Motor neuron (in vitro differentiated cells): ENCODE measurements around the gene POLR3G. TPM values are rescaled to one million over a fixed set of nuclear protein-coding genes. Genes with fewer than 3 reads are reported as not detected.

Experiments
- ATAC-seq, 8 experiments: fragments of 200-7000 bp; cut with Tn5 transposase; replicated peaks in 6 of 8; 2 replicates each; pipeline ENCODE4 v1.8.0; 2021; ENCODE audit warnings: mild to moderate bottlenecking in 8 of 8, moderate library complexity in 8 of 8
- H3K27ac ChIP-seq, 2 donors: fragments of 250-450 bp; sonication (Bioruptor Pico); 2 replicates each; pipeline ENCODE4 v1.9.0; 2021; ENCODE audit warnings: antibody characterized with exemption in 2 of 2, mild to moderate bottlenecking in 2 of 2, moderate library complexity in 1 of 2
- H3K4me1 ChIP-seq, 2 donors: fragments of 250-450 bp; sonication (Bioruptor Pico); replicated peaks in 1 of 2; 2 replicates each; pipeline ENCODE4 v1.6.1; 2021; ENCODE audit warnings: antibody characterized with exemption in 2 of 2, mild to moderate bottlenecking in 2 of 2, moderate library complexity in 1 of 2
- H3K4me3 ChIP-seq, 5 donors: fragments of 250-450 bp; sonication (Bioruptor Pico); 2 replicates each; pipeline ENCODE4 v1.9.0; 2021; ENCODE audit warnings: antibody characterized with exemption in 5 of 5, mild to moderate bottlenecking in 5 of 5, moderate library complexity in 4 of 5
- WGBS, 10 experiments: fragments of 450-650 bp; shearing (Covaris generic); methylation state at CpG; one replicate each; pipeline ENCODE4 v1.0.0; 2022; 5-methylcytosine and 5-hydroxymethylcytosine counted together
- in situ Hi-C, 9 experiments: fragments of 400-800 bp; cut with MboI; loops; one replicate each; pipeline ENCODE4 v1.15.0; 2021; ENCODE audit warnings: low sequenced_read_pairs in 9 of 9, low pct_unique_long_range_greater_than_20kb in 2 of 9; ENCODE audit not compliant: unreplicated experiment in 9 of 9
- total RNA-seq, 8 experiments: library from RNA; unstranded; fragments of 300-600 nt; gene quantifications; 2 replicates each; pipeline versions ENCODE4 v1.2.3 to v1.2.4, GENCODE V29; 2022

The POLR3G gene
- total RNA-seq, 8 experiments from 2014 or later = 2.0 to 19.8 (median 3.2) TPM

DNA sequence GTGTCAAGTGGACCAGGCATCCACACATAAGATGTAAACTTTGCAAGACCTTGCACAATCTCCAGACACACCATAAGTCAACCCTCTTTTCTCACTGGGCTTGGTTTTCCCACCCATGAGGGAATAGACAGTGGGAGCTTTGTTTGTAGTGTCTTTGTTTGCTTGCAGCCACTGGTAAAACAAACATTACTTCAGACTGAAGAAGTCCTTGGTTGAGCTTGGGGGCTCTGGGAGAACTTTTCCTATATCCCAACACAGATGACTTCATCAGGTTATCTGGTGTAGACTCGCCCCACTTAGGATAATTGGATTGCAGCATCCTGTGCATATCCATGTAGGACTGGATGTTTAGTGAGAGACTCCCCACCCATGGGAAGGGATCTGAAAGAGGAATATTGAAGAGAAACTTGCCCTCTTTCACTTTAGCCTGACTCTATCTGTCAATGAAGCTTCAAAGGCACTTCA lies 72.4 kb downstream of the POLR3G start:
- Histone ChIP-seq H3K4me1 (peaks cover 14 to 27% of the 10 kb centered on the region in 2 donors), H3K4me3 (no peak overlapping the region), H3K27ac (no peak overlapping the region)
- peak; percentile 50 to 86 (median 78) for ATAC-seq
- in situ Hi-C loops = no loop called here
- 0 to 80% (median 80%) methylated on average over 1 of the region's 1 CpG; no CpG with 5 or more reads in 7 of the 10 experiments for WGBS, 10 experiments

DNA sequence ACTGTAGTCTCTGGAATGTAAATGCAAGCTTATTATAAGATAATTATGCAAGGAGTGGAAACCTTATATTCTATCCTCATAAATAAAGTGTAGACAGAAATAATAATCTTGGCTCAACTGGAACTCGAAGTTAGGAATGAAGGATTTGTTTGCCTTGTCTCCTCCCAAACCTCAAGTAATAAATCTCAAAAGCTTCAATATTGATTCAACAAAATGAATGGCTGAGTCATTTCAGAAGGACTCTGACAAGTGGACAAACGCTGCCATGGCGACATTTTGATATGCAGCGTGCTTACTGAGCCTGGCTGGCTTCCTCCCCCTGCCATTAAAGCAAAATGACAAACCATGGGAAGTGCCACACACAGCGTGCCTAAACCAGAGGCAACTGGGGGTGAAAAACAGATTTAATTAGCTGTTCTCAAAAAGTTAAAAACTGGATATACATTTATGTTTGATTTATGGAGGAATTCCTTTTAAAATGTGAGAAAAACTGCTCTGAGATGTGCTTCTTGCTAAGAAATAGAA lies 73.5 kb downstream of the POLR3G start:
- H3K4me3 ChIP-seq = no peak overlapping the region
- peaks cover 14 to 27% of the 10 kb centered on the region in 2 donors for H3K4me1 ChIP-seq
- H3K27ac ChIP-seq = peak overlapping the region in 1 of 2 donors; percentile 39
- ATAC-seq = peak; percentile 35 to 98 (median 88)
- WGBS, 10 experiments = 0 to 20% (median 5%) methylated on average over 1 to 5 of the region's 5 CpGs
- in situ Hi-C loops = no loop called here

DNA sequence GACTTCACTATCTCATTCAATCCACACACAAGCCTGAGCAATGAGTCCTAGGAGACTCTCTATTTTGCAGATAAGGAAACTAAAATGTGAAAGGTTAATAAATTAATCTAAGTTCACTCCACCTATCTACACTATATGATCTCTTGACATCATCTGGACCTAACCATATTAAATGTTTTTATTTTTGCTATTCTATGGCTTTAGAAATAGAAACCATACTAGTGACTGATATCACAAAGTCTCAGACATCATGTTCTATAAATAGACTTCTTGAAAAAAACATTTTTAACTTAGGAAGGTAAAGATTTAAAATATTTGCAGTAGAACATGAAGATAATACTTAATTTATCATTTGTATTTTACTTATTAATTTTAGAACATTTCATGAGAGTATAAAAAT lies 74.6 kb downstream of the POLR3G start:
- no peak overlapping the region for H3K27ac ChIP-seq
- no peak overlapping the region for H3K4me3 ChIP-seq
- peaks cover 14 to 27% of the 10 kb centered on the region in 2 donors for H3K4me1 ChIP-seq
- no peak for ATAC-seq
- in situ Hi-C loops = no loop called here

DNA sequence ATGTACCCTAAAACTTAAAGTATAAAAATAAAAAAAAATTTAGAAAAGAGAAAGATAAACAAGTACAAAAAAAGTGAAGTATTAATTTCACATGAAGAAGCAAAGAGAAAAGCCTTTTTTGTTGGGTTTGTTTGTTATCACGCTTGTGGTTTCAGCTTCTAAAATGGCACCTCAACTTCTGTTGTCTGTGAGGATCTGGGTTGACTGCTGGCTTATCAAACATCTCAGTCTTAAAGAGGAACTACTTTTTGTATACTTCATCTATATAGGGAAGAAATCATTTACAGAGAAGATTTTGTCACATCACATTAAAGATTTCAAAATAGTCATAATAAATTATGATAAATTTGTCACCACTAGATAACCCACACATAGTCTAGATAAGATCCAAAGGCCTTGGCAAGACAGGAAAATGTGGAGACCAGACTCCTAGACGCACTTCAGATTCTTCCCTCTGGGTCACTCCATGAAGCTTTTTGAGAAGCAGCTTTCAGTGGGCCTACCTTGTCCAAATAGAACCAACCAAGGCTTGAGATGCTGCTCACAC lies 75.1 kb downstream of the POLR3G start:
- H3K4me3 ChIP-seq = no peak overlapping the region
- 29 to 100% (median 96%) methylated on average over 1 to 2 of the region's 2 CpGs for WGBS, 10 experiments
- in situ Hi-C loops = no loop called here
- ATAC-seq = no peak
- no peak overlapping the region for H3K27ac ChIP-seq
- H3K4me1 ChIP-seq = peaks cover 14 to 27% of the 10 kb centered on the region in 2 donors

DNA sequence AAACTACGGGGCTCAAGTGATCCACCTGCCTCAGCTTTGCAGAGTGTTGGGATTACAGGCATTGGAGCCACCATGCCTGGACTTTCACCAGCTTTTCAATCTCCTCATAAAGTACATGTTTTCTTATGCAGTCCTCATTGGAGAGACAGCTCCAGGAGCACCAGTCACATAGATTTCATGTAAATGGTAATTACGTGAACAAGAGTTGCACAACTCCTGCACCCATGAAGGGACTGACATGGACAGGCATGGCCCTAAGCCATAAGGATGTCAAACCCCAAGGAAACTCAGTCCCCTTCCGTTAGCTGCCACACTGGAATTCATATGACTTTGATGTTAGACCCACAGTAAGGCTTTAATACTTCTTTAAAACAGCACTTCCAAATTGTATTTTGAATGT lies 76.3 kb downstream of the POLR3G start:
- Histone ChIP-seq H3K4me1 (peaks cover 14 to 27% of the 10 kb centered on the region in 2 donors), H3K27ac (no peak overlapping the region), H3K4me3 (no peak overlapping the region)
- ATAC-seq = no peak
- 69 to 100% (median 87%) methylated on average over 1 to 3 of the region's 3 CpGs; no CpG with 5 or more reads in 2 of the 10 experiments for WGBS, 10 experiments
- in situ Hi-C loops = no loop called here

DNA sequence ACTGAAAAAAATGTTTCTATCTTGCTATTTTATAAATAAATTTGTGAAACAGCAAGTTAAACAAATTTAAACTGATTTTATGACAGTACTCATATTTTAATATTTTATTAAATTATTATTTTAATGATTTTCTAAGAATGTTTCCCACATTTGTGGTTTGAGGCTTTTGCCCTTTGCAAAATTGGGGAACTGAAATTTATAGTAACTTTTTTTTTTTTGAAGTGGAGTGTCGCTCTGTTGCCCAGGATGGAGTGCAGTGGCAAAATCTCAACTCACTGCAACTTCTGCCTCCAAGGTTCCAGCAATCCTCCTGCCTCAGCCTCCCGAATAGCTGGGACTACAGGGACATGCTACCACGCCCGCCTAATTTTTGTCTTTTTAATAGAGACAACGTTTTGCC lies 76.7 kb downstream of the POLR3G start:
- Histone ChIP-seq H3K4me1 (peaks cover 14 to 25% of the 10 kb centered on the region in 2 donors), H3K27ac (no peak overlapping the region), H3K4me3 (no peak overlapping the region)
- 33 to 100% (median 94%) methylated on average over 1 to 5 of the region's 5 CpGs; no CpG with 5 or more reads in 1 of the 10 experiments for WGBS, 10 experiments
- in situ Hi-C loops = no loop called here
- no peak for ATAC-seq

DNA sequence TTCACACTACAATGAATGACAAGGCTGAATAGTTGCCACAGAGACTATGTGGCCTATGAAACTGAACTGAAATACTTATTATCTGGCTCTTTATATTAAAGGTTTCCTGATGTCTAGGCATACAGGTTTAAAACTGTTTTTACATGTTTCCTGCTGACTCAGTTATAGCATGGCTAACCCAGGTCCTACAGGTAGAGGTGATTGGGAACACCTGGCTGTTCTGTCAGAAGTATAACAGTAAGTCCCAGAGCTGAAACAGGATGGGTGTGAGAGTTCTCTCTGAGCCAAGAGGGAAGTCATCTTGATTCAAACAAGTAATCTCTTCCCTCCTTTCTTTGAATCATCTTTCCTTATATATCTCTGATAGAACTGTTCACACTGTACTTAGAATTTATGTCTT lies 79.0 kb downstream of the POLR3G start:
- no peak overlapping the region for H3K27ac ChIP-seq

DNA sequence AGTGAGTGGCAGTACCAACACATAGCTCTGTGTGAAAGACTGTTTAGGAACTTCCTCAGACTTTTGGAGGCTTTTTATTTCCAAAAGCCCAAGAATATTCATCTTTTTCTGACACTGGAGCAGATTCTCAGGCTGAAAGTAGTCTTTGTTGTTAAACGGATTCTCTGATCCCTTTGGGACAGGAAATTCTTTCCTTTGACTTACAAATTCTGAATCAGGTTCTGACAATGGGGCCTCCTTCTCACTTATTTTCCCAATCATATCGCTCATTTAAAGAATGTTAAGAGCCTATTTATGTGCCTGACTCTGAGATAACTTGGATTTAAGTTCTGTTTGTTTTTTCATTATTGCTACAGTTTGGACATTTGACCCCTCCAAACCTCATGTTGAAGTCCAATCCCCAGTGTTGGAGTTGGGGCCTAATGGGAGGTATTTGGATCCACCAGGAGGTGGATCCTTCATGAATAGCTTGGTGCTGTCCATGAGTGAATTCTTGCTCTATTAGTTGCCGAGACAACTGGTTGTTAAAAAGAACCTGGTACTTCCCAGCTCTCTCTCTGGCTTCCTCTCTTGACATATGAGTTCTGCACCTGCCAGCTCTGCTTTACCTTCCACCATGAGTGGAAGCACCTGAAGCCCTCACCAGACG lies 79.8 kb downstream of the POLR3G start:
- H3K27ac ChIP-seq = no peak overlapping the region
- no peak for ATAC-seq

More for the DNA sequence above, 79.0 kb downstream of the POLR3G start:
- no peak for ATAC-seq
- Histone ChIP-seq H3K4me3 (no peak overlapping the region), H3K4me1 (peaks cover 3 to 4% of the 10 kb centered on the region in 2 donors)
- in situ Hi-C loops = no loop called here

DNA sequence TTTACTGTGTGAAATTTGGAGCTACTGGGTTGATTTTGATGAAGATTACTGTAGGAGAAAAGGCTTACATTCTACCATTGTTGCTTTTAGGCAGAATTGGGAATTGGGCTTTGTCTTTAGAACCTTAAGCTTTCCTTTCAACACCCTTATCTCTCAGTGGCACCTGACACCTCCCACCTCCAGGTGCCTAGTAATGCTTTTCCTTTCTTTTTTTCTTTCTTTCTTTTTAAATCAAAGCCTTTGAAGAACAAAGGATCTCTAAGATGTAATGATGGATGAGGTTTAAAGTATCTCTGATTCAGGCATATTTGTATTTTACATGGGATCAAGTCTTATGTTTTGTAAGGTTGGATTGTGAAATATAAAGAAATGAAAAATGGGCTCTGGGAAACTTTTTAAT lies 81.0 kb downstream of the POLR3G start:
- H3K4me1 ChIP-seq = peaks cover 0 to 4% of the 10 kb centered on the region in 2 donors
- H3K4me3 ChIP-seq = no peak overlapping the region
- in situ Hi-C loops = no loop called here
- no peak overlapping the region for H3K27ac ChIP-seq
- ATAC-seq = no peak

More for the DNA sequence above, 79.8 kb downstream of the POLR3G start:
- H3K4me1 ChIP-seq = peaks cover 0 to 4% of the 10 kb centered on the region in 2 donors
- no peak overlapping the region for H3K4me3 ChIP-seq
- in situ Hi-C loops = no loop called here
- WGBS, 10 experiments = 30 to 62% (median 51%) methylated on average over 1 to 4 of the region's 4 CpGs

DNA sequence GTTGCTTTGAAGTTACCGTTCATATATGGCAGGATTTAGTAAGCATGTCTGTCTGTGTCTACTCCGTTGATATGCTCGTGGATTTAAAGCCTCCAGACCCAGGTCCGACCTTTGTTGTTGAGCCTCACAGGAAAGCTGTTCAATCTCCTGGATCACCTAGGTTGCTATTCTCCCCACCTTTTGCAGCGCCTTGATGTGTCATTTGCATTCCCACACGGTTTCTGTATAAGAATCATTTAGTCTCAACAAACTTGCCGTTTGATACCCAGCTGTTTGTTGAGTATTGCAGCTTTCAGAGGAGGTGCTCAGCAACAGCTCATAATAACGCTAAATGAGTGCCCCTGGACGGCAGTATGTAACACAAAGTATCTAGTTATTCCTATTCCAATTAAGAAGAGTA lies 82.7 kb downstream of the POLR3G start:
- H3K4me1 ChIP-seq = peaks cover 11 to 16% of the 10 kb centered on the region in 2 donors

DNA sequence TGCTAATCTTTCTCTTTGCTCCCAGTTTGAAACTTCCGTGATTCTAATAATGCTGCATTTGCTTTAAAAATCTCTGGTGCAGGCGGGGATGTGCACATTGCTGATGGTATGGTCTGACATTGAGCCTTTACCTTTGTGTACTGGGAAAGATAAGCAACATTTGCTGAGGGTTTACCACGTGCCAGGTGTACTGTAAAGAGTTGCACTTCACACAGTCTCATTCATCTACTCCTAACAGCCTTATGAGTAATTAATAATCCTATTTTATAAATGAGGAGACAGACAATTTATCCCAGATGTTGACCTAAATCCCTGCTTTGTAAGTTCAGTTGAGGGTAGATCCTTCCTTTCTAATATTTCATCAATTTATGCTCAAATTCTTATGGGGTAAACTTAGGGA lies 83.2 kb downstream of the POLR3G start:
- WGBS, 10 experiments = 0 to 82% (median 8%) methylated on average over 1 to 3 of the region's 3 CpGs; no CpG with 5 or more reads in 1 of the 10 experiments

More for the DNA sequence above, 82.7 kb downstream of the POLR3G start:
- WGBS, 10 experiments = 0 to 77% (median 30%) methylated on average over 2 to 9 of the region's 9 CpGs
- in situ Hi-C loops = no loop called here
- no peak for ATAC-seq
- H3K4me3 ChIP-seq = peak overlapping the region in 3 of 5 donors; percentile 70 to 92 (median 77)
- H3K27ac ChIP-seq = no peak overlapping the region

DNA sequence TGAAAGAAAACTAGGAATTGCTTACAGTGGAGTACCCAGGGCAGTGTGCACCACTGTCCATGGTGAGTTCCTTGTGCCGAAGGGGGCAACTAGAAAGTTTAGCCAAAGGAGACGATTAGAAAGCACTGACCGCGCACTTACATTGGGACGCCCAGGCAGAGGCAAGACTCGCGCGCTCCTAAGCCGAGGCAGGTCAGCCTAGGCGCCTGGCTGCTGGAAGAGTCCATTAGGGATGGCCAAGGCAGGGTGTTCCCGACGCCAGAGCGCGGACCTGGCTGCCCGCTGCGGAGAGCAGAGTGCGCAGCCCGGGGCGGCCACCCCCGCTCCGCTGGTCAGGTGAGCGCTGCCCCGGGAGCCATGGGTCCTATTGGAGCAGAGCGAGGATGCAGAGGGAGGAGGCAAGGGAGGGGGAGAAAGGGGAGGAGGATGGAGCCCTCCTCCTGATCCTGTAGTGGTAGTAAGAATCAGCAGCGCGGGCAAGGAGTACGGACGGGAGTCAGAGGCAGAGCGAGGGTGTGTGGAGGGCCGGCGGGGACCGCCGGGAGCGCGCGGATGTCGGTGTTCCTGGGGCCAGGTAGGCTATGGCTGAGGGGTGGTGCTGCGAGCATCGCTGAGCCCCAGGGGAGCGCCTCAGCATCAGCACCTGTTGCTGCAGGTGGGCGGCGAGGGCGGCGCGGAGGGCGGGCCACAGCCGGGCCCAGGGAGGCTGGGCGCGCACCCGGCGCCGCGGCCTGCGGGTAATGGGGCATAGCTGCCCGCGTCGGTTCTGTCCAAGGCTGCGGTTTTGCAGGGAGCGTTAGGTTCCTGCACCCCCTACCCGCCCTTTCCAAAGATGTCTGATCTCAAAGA lies 83.9 kb downstream of the POLR3G start, which contains the start of gene ADGRV1:
Gene ADGRV1 (plus strand): TSS at position 454 of the 849 bp plus-strand sequence. CDS start 99 bp downstream, at position 553.
- H3K4me1 ChIP-seq = peaks cover 13 to 28% of the 10 kb centered on the region in 2 donors
- ATAC-seq = peak; percentile 96 to 99 (median 98)
- in situ Hi-C loops = no loop called here
- WGBS, 10 experiments = 0 to 13% (median 0%) methylated on average over 1 to 9 of the region's 60 CpGs; no CpG with 5 or more reads in 3 of the 10 experiments
- peak within 1 kb of the TSS in 1 of 2 donors; percentile 40 for H3K27ac ChIP-seq
- H3K4me3 ChIP-seq = peak within 1 kb of the TSS; percentile 51 to 92 (median 70)

More for the DNA sequence above, 83.2 kb downstream of the POLR3G start:
- Histone ChIP-seq H3K27ac (no peak overlapping the region), H3K4me3 (peak overlapping the region; percentile 51 to 92 (median 70)), H3K4me1 (peaks cover 13 to 21% of the 10 kb centered on the region in 2 donors)
- ATAC-seq = no peak
- in situ Hi-C loops = no loop called here

DNA sequence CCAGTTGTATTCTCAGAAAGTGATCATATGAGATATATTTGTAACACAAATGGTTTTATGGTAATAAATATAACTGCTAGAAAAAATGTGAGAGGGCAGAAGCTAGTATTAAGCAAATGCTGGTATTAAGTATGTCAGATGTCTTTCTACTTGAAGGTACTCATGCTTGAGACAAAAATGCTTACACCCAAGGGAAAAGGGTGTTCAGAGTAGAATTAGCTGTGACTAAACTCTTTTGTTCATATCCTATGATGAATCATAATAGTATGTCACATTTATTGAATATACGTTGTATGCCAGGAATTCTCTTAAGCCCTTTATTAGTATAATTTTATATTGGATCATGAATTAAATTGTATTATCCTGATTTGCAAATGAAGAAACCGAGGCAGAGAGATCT lies 86.1 kb downstream of the POLR3G start:
- in situ Hi-C loops = no loop called here
- no peak for ATAC-seq
- Histone ChIP-seq H3K4me3 (peak overlapping the region in 1 of 5 donors; percentile 92), H3K27ac (no peak overlapping the region), H3K4me1 (peaks cover 13 to 30% of the 10 kb centered on the region in 2 donors)
- 0 to 67% (median 40%) methylated on average over 1 to 2 of the region's 2 CpGs; no CpG with 5 or more reads in 3 of the 10 experiments for WGBS, 10 experiments
